GM18907 (cell line): Measurements from ENCODE around the gene PARD3.
"Not testable (repeated sequence)": the region's sequence is repeated elsewhere in the genome, so short reads cannot be mapped to it uniquely, and the experiment has no call there.

ENCODE experiments used
- ATAC-seq: cut with Tn5 transposase; IDR thresholded peaks from one replicate; pipeline ENCODE4 v1.9.1; 2021; ENCODE audit warnings: mild to moderate bottlenecking, moderate library complexity; ENCODE audit not compliant: unreplicated experiment

PARD3 gene

GRCh38 chr10:34406463-34407323 is 408.4 kb downstream of the PARD3 start:
- ATAC-seq = no peak

- ATAC-seq = no peak
These were observed 409.3 kb downstream of the PARD3 start for GRCh38 chr10:34405611-34406462.

GRCh38 chr10:34403512-34403911 is 411.6 kb downstream of the PARD3 start:
- no peak for ATAC-seq

GRCh38 chr10:34400075-34400474 is 415.0 kb downstream of the PARD3 start:
- ATAC-seq = no peak

- no peak for ATAC-seq
These were observed 416.1 kb downstream of the PARD3 start for GRCh38 chr10:34399013-34399412.

- no peak for ATAC-seq
These were observed 417.8 kb downstream of the PARD3 start for GRCh38 chr10:34397324-34397723.

- no peak for ATAC-seq
These were observed 418.4 kb downstream of the PARD3 start for GRCh38 chr10:34396663-34397062.

- ATAC-seq = no peak
These were observed 422.4 kb downstream of the PARD3 start for GRCh38 chr10:34392641-34393170.

GRCh38 chr10:34391168-34391567 is 423.9 kb downstream of the PARD3 start:
- ATAC-seq = not testable (repeated sequence)

GRCh38 chr10:34389801-34390200 is 425.3 kb downstream of the PARD3 start:
- ATAC-seq = no peak

- ATAC-seq = no peak
These were observed 428.2 kb downstream of the PARD3 start for GRCh38 chr10:34386921-34387320.

- no peak for ATAC-seq
These were observed 430.7 kb downstream of the PARD3 start for GRCh38 chr10:34384372-34384771.

- no peak for ATAC-seq
These were observed 432.5 kb downstream of the PARD3 start for GRCh38 chr10:34382626-34383025.

GRCh38 chr10:34380856-34381255 is 434.2 kb downstream of the PARD3 start:
- ATAC-seq = no peak

GRCh38 chr10:34378297-34378696 is 436.8 kb downstream of the PARD3 start:
- ATAC-seq = no peak

GRCh38 chr10:34377833-34378232 is 437.3 kb downstream of the PARD3 start:
- ATAC-seq = no peak

GRCh38 chr10:34374356-34375045 is 440.6 kb downstream of the PARD3 start:
- ATAC-seq = peak; percentile 25

GRCh38 chr10:34373211-34373610 is 441.9 kb downstream of the PARD3 start:
- ATAC-seq = no peak

GRCh38 chr10:34372509-34372908 is 442.6 kb downstream of the PARD3 start:
- ATAC-seq = no peak

- no peak for ATAC-seq
These were observed 445.0 kb downstream of the PARD3 start for GRCh38 chr10:34370126-34370525.

GRCh38 chr10:34369120-34369519 is 446.0 kb downstream of the PARD3 start:
- ATAC-seq = no peak
